ENCODE measurements around the gene RALGDS.

DNA sequence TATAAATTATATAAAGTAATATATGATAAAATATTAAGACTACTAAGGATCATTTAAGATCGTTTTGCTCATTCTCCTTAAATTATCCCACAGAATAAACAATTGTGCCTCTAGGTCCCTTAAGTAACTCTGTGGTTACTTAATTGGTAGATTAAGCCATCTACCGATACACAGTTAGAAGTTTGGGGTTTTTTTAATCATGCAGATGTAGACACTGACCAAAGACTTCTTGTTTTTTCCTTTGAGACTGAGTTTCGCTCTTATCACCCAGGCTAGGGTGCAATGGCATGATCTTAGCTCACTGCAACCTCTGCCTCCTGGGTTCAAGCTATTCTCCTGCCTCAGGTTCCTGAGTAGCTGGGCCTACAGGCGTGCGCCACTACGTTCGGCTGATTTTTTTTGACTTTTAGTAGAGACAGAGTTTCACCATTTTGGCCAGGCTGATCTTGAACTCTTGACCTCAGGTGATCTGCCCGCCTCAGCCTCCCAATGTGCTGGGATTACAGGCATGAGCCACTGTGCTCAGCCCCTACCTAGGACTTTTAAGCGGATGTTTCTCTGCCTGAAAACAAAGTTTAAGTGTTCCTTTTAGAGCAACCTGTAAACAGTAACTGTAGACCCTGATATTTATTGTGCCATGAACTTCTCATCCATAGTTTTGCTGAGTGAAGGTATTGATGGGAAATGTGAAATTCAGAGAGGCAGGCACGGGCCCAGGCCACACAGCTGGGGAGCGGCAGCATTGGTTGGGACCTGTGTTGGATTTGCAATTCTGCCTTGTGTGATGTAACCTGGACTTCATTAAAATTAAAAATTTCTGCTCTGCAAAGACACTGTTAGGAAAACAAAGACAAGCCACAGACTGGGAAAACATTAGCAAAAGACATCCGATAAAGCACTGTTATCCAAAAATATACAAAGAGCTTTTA, 47.7 kb downstream of the RALGDS start:
- TF ChIP-seq, protein P1, sequence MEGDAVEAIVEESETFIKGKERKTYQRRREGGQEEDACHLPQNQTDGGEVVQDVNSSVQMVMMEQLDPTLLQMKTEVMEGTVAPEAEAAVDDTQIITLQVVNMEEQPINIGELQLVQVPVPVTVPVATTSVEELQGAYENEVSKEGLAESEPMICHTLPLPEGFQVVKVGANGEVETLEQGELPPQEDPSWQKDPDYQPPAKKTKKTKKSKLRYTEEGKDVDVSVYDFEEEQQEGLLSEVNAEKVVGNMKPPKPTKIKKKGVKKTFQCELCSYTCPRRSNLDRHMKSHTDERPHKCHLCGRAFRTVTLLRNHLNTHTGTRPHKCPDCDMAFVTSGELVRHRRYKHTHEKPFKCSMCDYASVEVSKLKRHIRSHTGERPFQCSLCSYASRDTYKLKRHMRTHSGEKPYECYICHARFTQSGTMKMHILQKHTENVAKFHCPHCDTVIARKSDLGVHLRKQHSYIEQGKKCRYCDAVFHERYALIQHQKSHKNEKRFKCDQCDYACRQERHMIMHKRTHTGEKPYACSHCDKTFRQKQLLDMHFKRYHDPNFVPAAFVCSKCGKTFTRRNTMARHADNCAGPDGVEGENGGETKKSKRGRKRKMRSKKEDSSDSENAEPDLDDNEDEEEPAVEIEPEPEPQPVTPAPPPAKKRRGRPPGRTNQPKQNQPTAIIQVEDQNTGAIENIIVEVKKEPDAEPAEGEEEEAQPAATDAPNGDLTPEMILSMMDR (conservative IDR thresholded peaks at IDR 0.05), result no peak
- TF ChIP-seq ZFX (IDR thresholded peaks at IDR 0.05), result no peak

All from C4-2B (cell line).